ENCODE results near the gene SNAPC2. TPM values are rescaled to one million over a fixed set of nuclear protein-coding genes. Genes with fewer than 3 reads are reported as not detected.

The SNAPC2 gene
- polyA plus RNA-seq, 1 donor (not counting 4 experiments of a cell fraction or from before 2014, with no cell fraction given) = 10.7 TPM

GRCh38 chr19:7881910-7882309 is 38.2 kb upstream of the SNAPC2 start:
- no peak overlapping the region for H3K9ac ChIP-seq (ENCODE audit: control insufficient read depth, extremely low read depth, insufficient read depth, low read length)
- H3K9me3 ChIP-seq (ENCODE audit: control insufficient read depth, low read depth, low read length) = no peaks in the 10 kb centered on the region
- no peaks in the 10 kb centered on the region for H3K4me1 ChIP-seq (ENCODE audit: control insufficient read depth, extremely low read depth, insufficient read depth, low read length)
- no peaks in the 10 kb centered on the region for H3K9me1 ChIP-seq (ENCODE audit: control insufficient read depth, extremely low read depth, insufficient read depth, low read length)
- no peak overlapping the region for H3K4me3 ChIP-seq (ENCODE audit: control insufficient read depth in 2 of 3, extremely low read depth in 1 of 3, insufficient read depth in 2 of 3, low read depth in 1 of 3, low read length in 3 of 3)
- H2AFZ ChIP-seq (ENCODE audit: control insufficient read depth, low read length) = no peak overlapping the region
- H4K20me1 ChIP-seq (ENCODE audit: control insufficient read depth, extremely low read depth, insufficient read depth, low read length) = no peaks in the 10 kb centered on the region
- FAIRE-seq (no peak), DNase-seq (ENCODE audit: low read depth, low spot score) (no peak)
- dilution Hi-C loops (cut with MboI; ENCODE audit: extremely low pct_ligation_motif_present, low sequenced_read_pairs) = no loop called here
- no peaks in the 10 kb centered on the region for H3K36me3 ChIP-seq (ENCODE audit: control insufficient read depth in 2 of 2, extremely low read depth in 1 of 2, insufficient read depth in 2 of 2, low read length in 2 of 2)
- H3K27ac ChIP-seq (ENCODE audit: control insufficient read depth, insufficient read depth, low read length) = no peak overlapping the region
- TF ChIP-seq EZH2 (IDR thresholded peaks at IDR 0.05; ENCODE audit: low read length) (no peak), CTCF (optimal IDR thresholded peaks at IDR 0.05 in 1 of 3, IDR thresholded peaks at IDR 0.05 in 1 of 3, conservative IDR thresholded peaks at IDR 0.05 in 1 of 3; ENCODE audit: extremely low read depth in 1 of 3, insufficient read depth in 2 of 3, low read length in 3 of 3) (no peak)
- no peak overlapping the region for H3K4me2 ChIP-seq (ENCODE audit: control insufficient read depth, extremely low read depth, insufficient read depth, low read depth, low read length)
- H3K27me3 ChIP-seq (ENCODE audit: control insufficient read depth, extremely low read depth, insufficient read depth, low read length) = no peaks in the 10 kb centered on the region
- H3K79me2 ChIP-seq (ENCODE audit: control insufficient read depth, insufficient read depth, low read length) = no peaks in the 10 kb centered on the region

GRCh38 chr19:7883105-7883504 is 37.0 kb upstream of the SNAPC2 start:
- Histone ChIP-seq H3K27ac (ENCODE audit: control insufficient read depth, insufficient read depth, low read length) (no peak overlapping the region), H2AFZ (ENCODE audit: control insufficient read depth, low read length) (no peak overlapping the region), H3K4me3 (ENCODE audit: control insufficient read depth in 2 of 3, extremely low read depth in 1 of 3, insufficient read depth in 2 of 3, low read depth in 1 of 3, low read length in 3 of 3) (no peak overlapping the region), H4K20me1 (ENCODE audit: control insufficient read depth, extremely low read depth, insufficient read depth, low read length) (no peaks in the 10 kb centered on the region), H3K79me2 (ENCODE audit: control insufficient read depth, insufficient read depth, low read length) (no peaks in the 10 kb centered on the region), H3K4me1 (ENCODE audit: control insufficient read depth, extremely low read depth, insufficient read depth, low read length) (peaks cover 2% of the 10 kb centered on the region), H3K4me2 (ENCODE audit: control insufficient read depth, extremely low read depth, insufficient read depth, low read depth, low read length) (no peak overlapping the region), H3K36me3 (ENCODE audit: control insufficient read depth in 2 of 2, extremely low read depth in 1 of 2, insufficient read depth in 2 of 2, low read length in 2 of 2) (no peaks in the 10 kb centered on the region), H3K9me3 (ENCODE audit: control insufficient read depth, low read depth, low read length) (no peaks in the 10 kb centered on the region), H3K9me1 (ENCODE audit: control insufficient read depth, extremely low read depth, insufficient read depth, low read length) (no peaks in the 10 kb centered on the region), H3K9ac (ENCODE audit: control insufficient read depth, extremely low read depth, insufficient read depth, low read length) (no peak overlapping the region), H3K27me3 (ENCODE audit: control insufficient read depth, extremely low read depth, insufficient read depth, low read length) (no peaks in the 10 kb centered on the region)
- FAIRE-seq (no peak), DNase-seq (ENCODE audit: low read depth, low spot score) (no peak)
- TF ChIP-seq CTCF (optimal IDR thresholded peaks at IDR 0.05 in 1 of 3, IDR thresholded peaks at IDR 0.05 in 1 of 3, conservative IDR thresholded peaks at IDR 0.05 in 1 of 3; ENCODE audit: extremely low read depth in 1 of 3, insufficient read depth in 2 of 3, low read length in 3 of 3) = no peak
- TF ChIP-seq EZH2 (IDR thresholded peaks at IDR 0.05; ENCODE audit: low read length) = no peak
- dilution Hi-C loops (cut with MboI; ENCODE audit: extremely low pct_ligation_motif_present, low sequenced_read_pairs) = no loop called here

Data from keratinocyte (primary cell).